K562 (cell line): ENCODE data around the gene NXNL2. TPM values are rescaled to one million over a fixed set of nuclear protein-coding genes. Genes with fewer than 3 reads are reported as not detected.

Experiments
- ATAC-seq: fragments of 200-7000 bp; cut with Tn5 transposase; 3 replicates; pipeline ENCODE4 v1.9.1; 2020; ENCODE audit warnings: moderate library complexity
- BruUV-seq: library from RNA; stranded (reverse); fragments of 400-500 nt; replicated peaks from 2 replicates; lab custom pipeline; 2021; lab: Mats Ljungman, UMichigan
- CTCF ChIA-PET: fragments of 300-600 bp; formaldehyde crosslinking; extraction: SDS; loops from one replicate; lab custom pipeline; 2021; ENCODE audit warnings: low intra/inter-chr PET ratio; lab: Yijun Ruan, JAX
- POLR2A ChIA-PET: fragments of 300-600, 350-650 bp; sonication (Branson Sonifier 250); formaldehyde crosslinking; extraction: SDS; loops from one replicate; lab custom pipeline; 2021; ENCODE audit warnings: antibody characterized with exemption, inconsistent platforms; lab: Yijun Ruan, JAX
- DNase-seq, 4 experiments: peaks; one replicate each; pipeline versions ENCODE4 v3.0.0 to v3.0.0-alpha.2; 2011 to 2018; ENCODE audit warnings: low spot score in 3 of 4, mixed read lengths in 3 of 4; ENCODE audit errors: extremely low read depth in 1 of 4
- FAIRE-seq: peaks from 2 replicates; lab custom pipeline; 2011; peaks lifted over from hg19 to GRCh38; lab: Jason Lieb, UNC
- H2AFZ ChIP-seq: 2 replicates; pipeline ENCODE4 v1.6.0; 2011; ENCODE audit warnings: low read depth, low read length, control low read depth, inconsistent platforms
- H3K27ac ChIP-seq: fragments of 200-600 bp; 3 replicates; pipeline ENCODE4 v1.8.0; 2011; ENCODE audit warnings: low read depth, mild to moderate bottlenecking, control low read depth, inconsistent platforms, low read length, moderate library complexity, mixed read lengths; ENCODE audit errors: extremely low read depth
- H3K27me3 ChIP-seq, 2 experiments: fragments of 300-600 bp in 1 of 2; 2 replicates in 1 of 2; 3 replicates in 1 of 2; pipeline versions ENCODE4 v1.6.0 to v1.8.0; 2011; ENCODE audit warnings: inconsistent platforms in 2 of 2, low read length in 2 of 2, mild to moderate bottlenecking in 1 of 2, mixed read lengths in 1 of 2, moderate library complexity in 1 of 2; ENCODE audit not compliant: control insufficient read depth in 2 of 2, insufficient read depth in 2 of 2
- H3K36me3 ChIP-seq: fragments of 300-600 bp; 3 replicates; pipeline ENCODE4 v1.8.0; 2011; ENCODE audit warnings: mild to moderate bottlenecking, low read length, inconsistent platforms; ENCODE audit not compliant: control insufficient read depth, insufficient read depth
- H3K4me1 ChIP-seq, 2 experiments: fragments of 200-600 bp in 1 of 2; replicated peaks in 1 of 2; 2 replicates in 1 of 2; 3 replicates in 1 of 2; pipeline versions ENCODE4 v1.5.1 to v1.8.0; 2011; ENCODE audit warnings: inconsistent platforms in 2 of 2, low read length in 2 of 2, mild to moderate bottlenecking in 1 of 2, mixed read lengths in 1 of 2, moderate library complexity in 1 of 2; ENCODE audit not compliant: control insufficient read depth in 2 of 2, insufficient read depth in 2 of 2
- H3K4me2 ChIP-seq: 2 replicates; pipeline ENCODE4 v1.6.1; 2011; ENCODE audit warnings: low read length, control low read depth, inconsistent platforms, mixed read lengths; ENCODE audit not compliant: insufficient read depth
- H3K4me3 ChIP-seq: fragments of 200-600 bp; sonication (generic), shearing (Covaris generic); 2 replicates; pipeline ENCODE4 v1.5.1; 2016; ENCODE audit warnings: control low read depth, inconsistent platforms
- H3K79me2 ChIP-seq: fragments of 200-600 bp; 3 replicates; pipeline ENCODE4 v1.8.0; 2011; ENCODE audit warnings: low read length, inconsistent platforms; ENCODE audit not compliant: control insufficient read depth, insufficient read depth
- H3K9ac ChIP-seq, 2 experiments: 2 replicates each; pipeline versions ENCODE4 v1.6.0 to v1.6.1; 2011; ENCODE audit warnings: low read depth in 2 of 2, low read length in 2 of 2, control low read depth in 1 of 2, inconsistent platforms in 1 of 2, mild to moderate bottlenecking in 1 of 2, mixed read lengths in 1 of 2; ENCODE audit not compliant: insufficient read depth in 1 of 2
- H3K9me1 ChIP-seq: one replicate; pipeline ENCODE4 v1.6.0; 2011; ENCODE audit warnings: inconsistent platforms, mild to moderate bottlenecking, low read length, moderate library complexity; ENCODE audit not compliant: control insufficient read depth, insufficient read depth
- H3K9me3 ChIP-seq: replicated peaks from 2 replicates; pipeline ENCODE4 v1.5.1; 2011; ENCODE audit warnings: low read depth, low read length, inconsistent platforms; ENCODE audit not compliant: control insufficient read depth, insufficient read depth
- H4K20me1 ChIP-seq: replicated peaks from 2 replicates; pipeline ENCODE4 v1.6.1; 2011; ENCODE audit warnings: low read length, inconsistent platforms, mixed read lengths; ENCODE audit not compliant: control insufficient read depth, insufficient read depth
- ARID3A ChIP-seq: IDR thresholded peaks from 2 replicates; pipeline ENCODE4 v1.6.1; 2012; ENCODE audit warnings: low read depth, low read length, improper control_type of control experiment, borderline replicate concordance
- ARNT ChIP-seq, 2 experiments: fragments of 450-650 bp; IDR thresholded peaks; 2 replicates each; pipeline ENCODE4 v1.6.1; 2016; ENCODE audit warnings: mild to moderate bottlenecking in 1 of 2
- ATF6 ChIP-seq: sonication (generic); formaldehyde crosslinking; IDR thresholded peaks from 2 replicates; pipeline ENCODE4 v1.4.0; 2020; ENCODE audit warnings: mild to moderate bottlenecking, missing genetic modification reagents
- DMBX1 ChIP-seq: fragments of 250-450 bp; sonication (Bioruptor Pico); IDR thresholded peaks from 2 replicates; pipeline ENCODE4 v1.8.0; 2022; ENCODE audit warnings: inconsistent platforms, mild to moderate bottlenecking, moderate library complexity, borderline replicate concordance
- SAFB2 ChIP-seq: fragments of 200-400 bp; formaldehyde crosslinking; IDR thresholded peaks from 2 replicates; pipeline ENCODE4 v1.6.1; 2018; ENCODE audit warnings: borderline replicate concordance, low read length, low read depth, moderate library complexity; ENCODE audit not compliant: severe bottlenecking
- ZBTB40 ChIP-seq, 2 experiments: fragments of 450-650 bp in 1 of 2; sonication (generic) in 1 of 2; formaldehyde crosslinking in 1 of 2; IDR thresholded peaks; 2 replicates each; pipeline versions ENCODE4 v1.7.1 to v1.9.0; 2016 to 2022; ENCODE audit warnings: inconsistent platforms in 1 of 2, mild to moderate bottlenecking in 1 of 2, missing genetic modification reagents in 1 of 2
- ZFP1 ChIP-seq: fragments of 450-650 bp; formaldehyde crosslinking; IDR thresholded peaks from 2 replicates; pipeline ENCODE4 v1.4.0; 2020; ENCODE audit warnings: mild to moderate bottlenecking, mixed read lengths
- WGBS: fragments of 100-300 bp; shearing (Covaris generic); methylation state at CpG from one replicate; pipeline ENCODE4 v1.1.6; 2016; ENCODE audit warnings: low coverage, mixed read lengths; ENCODE audit not compliant: insufficient coverage; ENCODE audit errors: missing lambda C conversion rate; 5-methylcytosine and 5-hydroxymethylcytosine counted together
- in situ Hi-C: fragments of 300-500 bp; cut with MboI; formaldehyde crosslinking; loops from 4 replicates; pipeline ENCODE4 v1.15.0; 2018; ENCODE audit warnings: inconsistent platforms, mixed read lengths
- intact Hi-C: fragments of 100-400 bp; cut with micrococcal nuclease; formaldehyde crosslinking; loops from 2 replicates; pipeline ENCODE4 v1.14.2; 2022
- polyA plus RNA-seq, 8 experiments: library from polyadenylated mRNA; depleted of rRNA in 4 of 8; stranded (reverse) in 5 of 8; unstranded in 3 of 8; fragments of >200 nt; fragmentation: Nextera tagmentation in 2 of 8; fragmentation: Illumina TruSeq in 1 of 8; extraction: Ambion mirVana in 2 of 8; extraction: Trizol in 1 of 8; gene quantifications; 2 replicates each; pipeline versions ENCODE4 v1.2.1 to v1.2.3, GENCODE V29; 2011 to 2014; ENCODE audit warnings: inconsistent platforms in 1 of 8, missing spikeins in 1 of 8
- total RNA-seq, 7 experiments: library from RNA; depleted of rRNA in 6 of 7; stranded (reverse); fragments of >200 nt in 6 of 7; fragmentation: Illumina TruSeq in 2 of 7; extraction: Trizol in 2 of 7; gene quantifications; 2 replicates each; pipeline versions ENCODE4 v1.2.1 to v1.2.3, GENCODE V29; 2011 to 2021; ENCODE audit warnings: low replicate concordance in 1 of 7
- TF ChIP-seq, protein P1 (sequence below): fragments of 450-650 bp; formaldehyde crosslinking; IDR thresholded peaks from 2 replicates; pipeline ENCODE4 v1.4.0; 2022; ENCODE audit warnings: mild to moderate bottlenecking, moderate library complexity

Gene NXNL2
- total and polyA plus RNA-seq, 9 of the 15 experiments (the other 6 are each of a cell fraction or from before 2014, with no cell fraction given): 0.15 to 0.19 TPM; not detected in 7

DNA sequence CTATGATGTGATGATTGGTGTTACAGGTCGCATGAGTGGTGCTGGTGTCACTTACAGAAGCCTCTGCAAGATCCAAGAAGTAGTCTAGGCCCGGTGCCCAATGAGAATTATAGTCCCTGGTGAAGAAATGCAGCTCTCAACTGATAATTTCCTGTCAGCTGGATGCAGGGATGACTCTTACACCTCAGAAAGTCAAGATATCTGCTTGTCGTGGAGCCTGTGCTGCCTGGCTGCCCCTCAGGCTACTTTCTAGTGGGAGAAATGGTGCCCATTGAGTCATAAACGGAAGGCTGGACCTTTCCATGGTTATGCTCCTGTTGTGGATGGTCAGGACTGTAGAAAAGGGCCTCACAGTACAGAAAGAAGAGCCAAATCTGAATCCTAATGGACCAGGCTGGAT, 46.8 kb upstream of the NXNL2 start:
- in situ Hi-C loops (no loop called here), intact Hi-C loops (no loop called here)
- H3K9ac ChIP-seq: no peak overlapping the region
- H3K79me2 ChIP-seq: no peaks in the 10 kb centered on the region
- H3K4me2 ChIP-seq: no peak overlapping the region
- CTCF ChIA-PET: no interaction called here
- WGBS: 41% methylated on average over 4 of the region's 4 CpGs
- ATAC-seq (no peak), DNase-seq (no peak), FAIRE-seq (no peak)
- H3K9me3 ChIP-seq: no peaks in the 10 kb centered on the region
- BruUV-seq: no TSS peak
- H4K20me1 ChIP-seq: no peaks in the 10 kb centered on the region
- no peaks in the 10 kb centered on the region for H3K4me1 ChIP-seq
- no peak overlapping the region for H3K27ac ChIP-seq
- no peak overlapping the region for H3K4me3 ChIP-seq
- H3K9me1 ChIP-seq: no peaks in the 10 kb centered on the region
- H2AFZ ChIP-seq: no peak overlapping the region
- H3K36me3 ChIP-seq: no peaks in the 10 kb centered on the region
- POLR2A ChIA-PET: no interaction called here
- no peaks in the 10 kb centered on the region for H3K27me3 ChIP-seq
- no peak for TF ChIP-seq DMBX1 (CRISPR knock-in tag)
- TF ChIP-seq ZBTB40 (IDR thresholded peaks at IDR 0.05): no peak
- TF ChIP-seq ZBTB40 (CRISPR knock-in tag; IDR thresholded peaks at IDR 0.05): no peak
- TF ChIP-seq ARID3A: no peak
- no peak for TF ChIP-seq ZFP1 (CRISPR knock-in tag)
- no peak for TF ChIP-seq ATF6 (CRISPR knock-in tag)
- TF ChIP-seq SAFB2: no peak
- TF ChIP-seq ARNT (IDR thresholded peaks at IDR 0.05): no peak
- TF ChIP-seq, protein P1, sequence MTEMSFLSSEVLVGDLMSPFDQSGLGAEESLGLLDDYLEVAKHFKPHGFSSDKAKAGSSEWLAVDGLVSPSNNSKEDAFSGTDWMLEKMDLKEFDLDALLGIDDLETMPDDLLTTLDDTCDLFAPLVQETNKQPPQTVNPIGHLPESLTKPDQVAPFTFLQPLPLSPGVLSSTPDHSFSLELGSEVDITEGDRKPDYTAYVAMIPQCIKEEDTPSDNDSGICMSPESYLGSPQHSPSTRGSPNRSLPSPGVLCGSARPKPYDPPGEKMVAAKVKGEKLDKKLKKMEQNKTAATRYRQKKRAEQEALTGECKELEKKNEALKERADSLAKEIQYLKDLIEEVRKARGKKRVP (CRISPR knock-in tag): no peak
